SH-SY5Y (cell line): Measurements from ENCODE around the gene WDR37.

Experiments
- GATA2 ChIP-seq: IDR thresholded peaks from 2 replicates; pipeline ENCODE4 v1.6.1; 2011; ENCODE audit warnings: mild to moderate bottlenecking, low read depth, low read length
- GATA3 ChIP-seq: IDR thresholded peaks from 2 replicates; pipeline ENCODE4 v1.6.1; 2011; ENCODE audit warnings: low read depth, mild to moderate bottlenecking, low read length, moderate library complexity

DNA sequence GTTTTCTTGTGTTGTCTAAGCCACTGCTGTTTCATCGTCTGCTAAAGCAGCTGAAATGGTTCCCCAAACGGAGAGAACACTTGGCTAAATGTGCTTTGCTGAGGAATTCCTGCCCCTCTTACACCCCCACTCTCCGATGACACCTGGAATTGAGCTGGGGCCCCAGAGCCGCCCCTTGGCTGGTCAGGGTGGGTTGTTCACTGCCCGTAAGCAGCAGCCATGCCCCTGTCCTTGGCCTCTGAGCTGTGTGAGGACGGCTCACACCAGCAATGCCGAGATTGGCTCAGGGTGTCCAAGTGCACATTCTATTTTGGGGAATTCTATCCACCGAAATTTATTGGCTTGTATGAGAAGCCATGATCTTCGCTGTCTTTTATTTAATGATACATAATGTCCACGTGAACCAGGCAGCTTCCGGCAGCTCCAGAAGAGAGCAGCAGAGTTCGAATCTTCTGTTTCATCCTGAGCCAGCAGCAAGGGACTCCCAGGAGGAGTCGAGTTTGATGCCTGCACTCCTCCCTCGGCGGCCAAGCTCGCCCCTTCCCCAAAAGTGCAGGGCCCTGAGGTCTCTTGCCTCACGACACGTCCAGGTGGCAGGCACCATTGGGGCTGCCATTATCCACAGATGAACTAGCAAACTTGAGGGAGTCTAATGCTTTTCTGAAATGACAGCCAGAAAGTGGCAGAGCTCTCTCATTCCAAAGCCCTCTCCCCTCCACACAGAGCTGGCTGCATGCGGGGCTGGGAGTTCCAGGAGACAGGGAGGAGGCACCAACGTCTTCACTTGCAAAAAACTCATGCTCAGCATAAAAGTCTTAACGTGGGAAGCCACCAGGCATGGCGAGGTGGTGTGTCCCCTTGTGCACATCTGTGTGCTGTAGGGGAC lies 114.0 kb downstream of the WDR37 start:
- TF ChIP-seq GATA2 (no peak), GATA3 (no peak)
